Thymus (tissue), 11 donors: ENCODE measurements around the gene DCAF15. TPM values are rescaled to one million over a fixed set of nuclear protein-coding genes. Genes with fewer than 3 reads are reported as not detected.
"Not testable (repeated sequence)": the region's sequence is repeated elsewhere in the genome, so short reads cannot be mapped to it uniquely, and the experiment has no call there.

Experiments used
- DNase-seq, 9 donors: peaks; one replicate each; pipeline ENCODE4 v3.0.0-alpha.2; 2013; ENCODE audit warnings: low spot score in 9 of 9, low read depth in 6 of 9, missing footprints in 1 of 9
- H3K27ac ChIP-seq, 2 donors: one replicate each; pipeline ENCODE4 v1.5.1; 2013; ENCODE audit warnings: control low read depth in 1 of 2, low read depth in 1 of 2, low read length in 1 of 2, mild to moderate bottlenecking in 1 of 2, moderate library complexity in 1 of 2
- H3K27me3 ChIP-seq, 2 donors: one replicate each; pipeline ENCODE4 v1.5.1; 2013; ENCODE audit warnings: low read length in 1 of 2; ENCODE audit not compliant: control insufficient read depth in 2 of 2, insufficient read depth in 1 of 2
- H3K36me3 ChIP-seq, 2 donors: one replicate each; pipeline ENCODE4 v1.5.1; 2013; ENCODE audit warnings: low read length in 1 of 2, mild to moderate bottlenecking in 1 of 2, moderate library complexity in 1 of 2; ENCODE audit not compliant: control insufficient read depth in 2 of 2, insufficient read depth in 2 of 2
- H3K4me1 ChIP-seq, 2 donors: one replicate each; pipeline ENCODE4 v1.5.1; 2013; ENCODE audit warnings: low read length in 2 of 2; ENCODE audit not compliant: control insufficient read depth in 2 of 2, insufficient read depth in 2 of 2
- H3K4me3 ChIP-seq, 2 donors: one replicate each; pipeline ENCODE4 v1.5.1; 2013; ENCODE audit warnings: low read length in 2 of 2, control low read depth in 1 of 2, mild to moderate bottlenecking in 1 of 2
- H3K9me3 ChIP-seq, 2 donors: one replicate each; pipeline ENCODE4 v1.5.1; 2013; ENCODE audit warnings: low read length in 1 of 2, mild to moderate bottlenecking in 1 of 2; ENCODE audit not compliant: control insufficient read depth in 2 of 2, insufficient read depth in 1 of 2
- WGBS: extraction: QIAGEN DNeasy Blood & Tissue Kit; methylation state at CpG from one replicate; pipeline ENCODE4 v1.1.7; 2013; 5-methylcytosine and 5-hydroxymethylcytosine counted together
- polyA plus RNA-seq: library from polyadenylated mRNA; stranded (reverse); fragments of 200-250 nt; gene quantifications from one replicate; pipeline ENCODE4 v1.2.3, GENCODE V29; 2013
- total RNA-seq: library from RNA; stranded (reverse); fragments of 120-200 nt; gene quantifications from one replicate; pipeline ENCODE4 v1.2.4, GENCODE V29; 2013
- donor health status: healthy.

DCAF15 gene
- total and polyA plus RNA-seq, 2 donors = 24.0 to 95.4 TPM

GRCh38 chr19:13913352-13913751 is 39.0 kb upstream of the DCAF15 start:
- Histone ChIP-seq H3K27ac (no peak overlapping the region), H3K4me1 (no peaks in the 10 kb centered on the region), H3K4me3 (no peak overlapping the region), H3K27me3 (no peaks in the 10 kb centered on the region), H3K9me3 (no peaks in the 10 kb centered on the region), H3K36me3 (peaks cover 36 to 55% of the 10 kb centered on the region in 2 donors)
- no peak for DNase-seq
- 97% methylated on average over 17 of the region's 17 CpGs for WGBS

DNA sequence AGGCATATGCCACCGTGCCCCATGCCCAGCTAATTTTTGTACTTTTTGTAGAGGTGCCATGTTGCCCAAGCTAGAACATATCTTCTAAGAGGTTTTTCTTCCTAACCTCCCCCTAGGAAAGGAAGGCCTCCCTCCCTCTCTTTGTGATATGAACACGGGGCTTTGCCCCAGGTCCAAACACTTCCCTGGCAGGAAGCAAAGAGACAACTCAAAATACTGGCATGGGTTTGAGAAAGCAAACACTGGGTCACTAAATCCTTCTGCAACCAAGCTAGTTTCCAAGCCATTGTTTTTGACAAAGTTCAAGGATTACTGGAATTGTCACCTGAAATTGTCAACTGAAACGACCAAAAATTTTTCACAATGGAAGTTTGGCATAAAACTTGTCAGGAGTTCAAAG is 37.5 kb upstream of the DCAF15 start:
- no peak for DNase-seq
- no peak overlapping the region for H3K27ac ChIP-seq
- no peaks in the 10 kb centered on the region for H3K4me1 ChIP-seq
- no peaks in the 10 kb centered on the region for H3K9me3 ChIP-seq
- H3K36me3 ChIP-seq = peaks cover 45 to 67% of the 10 kb centered on the region in 2 donors
- WGBS = 96% methylated on average over 3 of the region's 3 CpGs
- H3K4me3 ChIP-seq = no peak overlapping the region
- no peaks in the 10 kb centered on the region for H3K27me3 ChIP-seq

- H3K27ac ChIP-seq = no peak overlapping the region
- peaks cover 50 to 68% of the 10 kb centered on the region in 2 donors for H3K36me3 ChIP-seq
- H3K4me1 ChIP-seq = no peaks in the 10 kb centered on the region
- peaks cover 3 to 4% of the 10 kb centered on the region in 2 donors for H3K9me3 ChIP-seq
- no peak overlapping the region for H3K4me3 ChIP-seq
- 97% methylated on average over 14 of the region's 14 CpGs for WGBS
- H3K27me3 ChIP-seq = no peaks in the 10 kb centered on the region
- no peak for DNase-seq
Measured at GRCh38 chr19:13917888-13918406, 34.4 kb upstream of the DCAF15 start.

- peaks cover 51 to 70% of the 10 kb centered on the region in 2 donors for H3K36me3 ChIP-seq
- no peak for DNase-seq
- peaks cover 3 to 4% of the 10 kb centered on the region in 2 donors for H3K9me3 ChIP-seq
- H3K27ac ChIP-seq = no peak overlapping the region
- no peaks in the 10 kb centered on the region for H3K4me1 ChIP-seq
- 98% methylated on average over 34 of the region's 34 CpGs for WGBS
- no peaks in the 10 kb centered on the region for H3K27me3 ChIP-seq
- no peak overlapping the region for H3K4me3 ChIP-seq
Measured at GRCh38 chr19:13918726-13919411, 33.4 kb upstream of the DCAF15 start.

GRCh38 chr19:13920524-13920923 is 31.8 kb upstream of the DCAF15 start:
- WGBS = 96% methylated on average over 11 of the region's 11 CpGs
- DNase-seq = no peak
- H3K4me1 ChIP-seq = no peaks in the 10 kb centered on the region

GRCh38 chr19:13920940-13921747 is 31.2 kb upstream of the DCAF15 start:
- 96% methylated on average over 2 of the region's 2 CpGs for WGBS

More at GRCh38 chr19:13920524-13920923, 31.8 kb upstream of the DCAF15 start:
- Histone ChIP-seq H3K4me3 (no peak overlapping the region), H3K36me3 (peaks cover 49 to 68% of the 10 kb centered on the region in 2 donors), H3K9me3 (peaks cover 3 to 4% of the 10 kb centered on the region in 2 donors), H3K27me3 (no peaks in the 10 kb centered on the region), H3K27ac (no peak overlapping the region)

GRCh38 chr19:13922118-13922517 is 30.2 kb upstream of the DCAF15 start:
- H3K36me3 ChIP-seq = peaks cover 46 to 71% of the 10 kb centered on the region in 2 donors
- H3K4me1 ChIP-seq, DNase-seq, H3K4me3 ChIP-seq, H3K27me3 ChIP-seq, H3K27ac ChIP-seq, H3K9me3 ChIP-seq: not testable (repeated sequence)
- 97% methylated on average over 6 of the region's 6 CpGs for WGBS

More at GRCh38 chr19:13920940-13921747, 31.2 kb upstream of the DCAF15 start:
- DNase-seq = peak in 2 of 9 donors; percentile 16 to 46
- Histone ChIP-seq H3K4me1 (no peaks in the 10 kb centered on the region), H3K27me3 (no peaks in the 10 kb centered on the region), H3K9me3 (peaks cover 3 to 4% of the 10 kb centered on the region in 2 donors), H3K36me3 (peaks cover 46 to 64% of the 10 kb centered on the region in 2 donors), H3K4me3 (no peak overlapping the region), H3K27ac (no peak overlapping the region)

- DNase-seq = no peak
- no peak overlapping the region for H3K4me3 ChIP-seq
- H3K4me1 ChIP-seq = no peaks in the 10 kb centered on the region
Measured at GRCh38 chr19:13923194-13923987, 28.9 kb upstream of the DCAF15 start.

More at GRCh38 chr19:13923194-13923987, 28.9 kb upstream of the DCAF15 start:
- H3K36me3 ChIP-seq = peaks cover 49 to 77% of the 10 kb centered on the region in 2 donors
- H3K27me3 ChIP-seq = no peaks in the 10 kb centered on the region
- no peak overlapping the region for H3K27ac ChIP-seq
- WGBS = 97% methylated on average over 28 of the region's 28 CpGs
- H3K9me3 ChIP-seq = peaks cover 3 to 4% of the 10 kb centered on the region in 2 donors
